Stimulated activated CD4-positive, alpha-beta T cell treated with anti-CD3 and anti-CD28 coated beads, Interleukin-4, amount 100 ng/mL, for 1 hour (primary cell): ENCODE data around the gene COL1A2.

Source experiments
- DNase-seq: peaks from one replicate; pipeline ENCODE4 v3.0.0-alpha.2; 2020

Gene COL1A2

DNA sequence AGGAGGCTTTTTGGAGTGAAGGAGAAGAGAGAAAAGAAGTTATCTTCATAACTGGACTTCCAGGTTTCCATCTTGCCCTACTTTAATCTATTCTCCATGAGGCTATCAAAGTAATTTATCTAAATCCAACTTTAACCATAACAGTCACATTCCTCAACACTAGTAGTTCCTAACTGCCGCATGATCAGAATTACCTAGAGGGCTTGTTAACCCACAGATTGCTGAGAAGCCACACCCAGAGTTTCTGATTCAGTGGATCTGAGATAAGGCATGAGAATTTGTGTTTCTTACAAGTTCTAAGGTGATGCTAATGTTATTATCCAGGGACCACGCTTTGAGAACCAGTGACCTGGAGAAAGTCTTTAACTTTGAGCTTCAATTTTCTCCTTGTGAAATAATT, 8.3 kb upstream of the COL1A2 start:
- DNase-seq: no peak

- DNase-seq: no peak
Measured at GRCh38 chr7:94388540-94388939, 6.2 kb upstream of the COL1A2 start.

DNA sequence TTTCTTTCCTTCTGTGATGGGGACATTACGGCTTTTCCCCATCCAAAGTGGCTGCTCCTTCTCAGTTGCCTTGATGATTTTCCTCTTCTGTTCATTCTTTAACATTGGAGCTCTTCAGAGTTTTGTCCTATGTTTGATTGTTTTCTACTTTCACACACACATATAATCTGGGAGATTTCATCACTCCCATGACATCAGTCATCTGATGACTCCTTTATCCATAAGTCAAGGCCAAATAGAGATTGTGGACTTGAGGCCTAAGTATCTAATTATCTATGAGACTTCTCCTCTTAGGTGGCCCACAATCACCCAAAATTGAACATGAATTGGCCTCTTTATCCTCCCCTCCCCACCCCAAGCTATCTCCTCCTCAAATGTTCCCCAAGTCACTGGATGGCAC, 5.3 kb upstream of the COL1A2 start:
- no peak for DNase-seq

- no peak for DNase-seq
Measured at GRCh38 chr7:94391726-94392392, 2.8 kb upstream of the COL1A2 start.

- DNase-seq: no peak
Measured at GRCh38 chr7:94392393-94392786, 2.3 kb upstream of the COL1A2 start.

GRCh38 chr7:94393246-94394108, 1.2 kb upstream of the COL1A2 start:
- DNase-seq: no peak

DNA sequence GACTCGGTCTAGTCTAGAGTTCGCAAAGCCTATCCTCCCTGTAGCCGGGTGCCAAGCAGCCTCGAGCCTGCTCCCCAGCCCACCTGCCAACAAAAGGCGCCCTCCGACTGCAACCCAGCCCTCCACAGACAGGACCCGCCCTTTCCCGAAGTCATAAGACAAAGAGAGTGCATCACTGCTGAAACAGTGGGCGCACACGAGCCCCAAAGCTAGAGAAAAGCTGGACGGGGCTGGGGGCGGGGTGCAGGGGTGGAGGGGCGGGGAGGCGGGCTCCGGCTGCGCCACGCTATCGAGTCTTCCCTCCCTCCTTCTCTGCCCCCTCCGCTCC, 622 bp upstream of the COL1A2 start:
- DNase-seq: no peak

DNA sequence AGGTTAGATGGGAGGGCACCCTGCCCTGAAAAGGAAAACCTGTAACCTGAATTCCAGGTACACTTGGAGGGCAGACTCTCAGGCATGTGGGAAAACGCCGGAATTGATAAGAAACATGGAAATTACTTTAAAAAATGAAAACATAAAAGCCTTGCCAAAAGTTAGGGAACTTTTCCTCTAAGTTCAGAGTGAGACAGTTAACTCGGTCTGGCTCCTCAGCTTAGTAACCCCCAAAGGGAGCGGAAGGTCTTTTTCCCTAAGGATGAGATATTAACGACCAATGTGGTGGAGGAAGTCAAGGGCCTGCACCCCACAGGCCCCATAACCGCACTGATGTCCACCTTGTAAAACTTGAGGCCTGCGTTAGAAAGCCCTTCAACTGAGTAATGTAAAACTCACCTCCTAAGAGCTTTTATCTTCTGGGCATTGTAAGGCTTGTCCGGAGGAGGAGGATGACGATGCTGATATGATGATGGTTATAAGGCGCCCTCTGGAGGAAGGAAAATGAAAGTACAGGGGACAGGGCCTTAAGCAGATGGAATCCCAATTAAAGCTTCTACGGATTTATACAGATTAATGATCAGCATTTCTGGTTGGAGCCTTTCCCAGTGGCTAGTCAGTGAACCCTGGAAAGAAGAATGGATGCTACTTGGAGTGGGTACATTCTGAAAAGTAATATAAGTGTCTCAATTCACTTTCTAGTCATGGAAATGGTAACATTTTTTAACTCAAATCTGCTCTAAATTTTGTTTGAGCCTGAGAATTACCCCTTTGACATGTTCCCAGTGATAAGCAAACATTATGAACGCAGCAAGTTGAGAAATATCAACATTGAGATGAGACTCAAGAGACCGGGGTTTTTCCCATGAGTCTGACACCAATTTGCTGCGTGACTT, 694 bp downstream of the COL1A2 start:
- DNase-seq: no peak

DNA sequence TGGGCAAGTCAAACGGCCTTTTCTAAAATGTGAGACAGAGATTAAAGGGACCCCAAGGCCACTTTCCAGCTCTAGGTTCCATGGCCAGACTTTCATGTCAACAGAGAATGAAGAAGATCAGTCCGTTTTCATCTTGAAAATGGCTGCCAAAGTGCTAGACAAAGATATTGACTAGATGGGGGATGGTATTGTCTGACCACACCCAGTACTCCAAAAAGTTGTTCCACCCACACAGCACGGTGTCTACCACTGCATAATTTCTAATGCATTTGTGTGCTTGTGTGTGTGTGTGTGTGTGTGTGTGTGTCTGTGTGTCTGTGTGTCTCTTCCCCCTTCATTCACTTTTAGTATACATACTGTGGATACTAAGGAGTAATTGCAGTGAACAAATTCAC, 1.3 kb downstream of the COL1A2 start:
- DNase-seq: no peak

DNA sequence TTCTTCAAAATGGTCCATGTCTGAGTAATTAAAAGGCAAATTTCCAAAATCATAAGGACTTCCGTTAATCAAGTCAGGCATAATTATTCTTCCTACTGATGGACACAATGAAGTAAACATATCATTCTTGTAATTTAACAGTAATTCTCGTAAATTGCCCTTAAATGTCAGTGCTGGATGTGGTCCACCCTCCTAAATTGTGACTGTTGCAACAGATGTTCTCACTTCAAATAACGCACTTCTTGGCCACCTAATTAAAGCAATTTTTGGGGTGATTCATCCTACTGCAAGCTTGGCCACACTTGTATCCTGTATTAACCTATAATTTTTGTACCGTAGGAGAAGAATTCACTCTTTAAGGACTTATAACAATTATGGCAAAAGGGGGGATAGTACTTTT, 1.9 kb downstream of the COL1A2 start:
- DNase-seq: no peak

DNA sequence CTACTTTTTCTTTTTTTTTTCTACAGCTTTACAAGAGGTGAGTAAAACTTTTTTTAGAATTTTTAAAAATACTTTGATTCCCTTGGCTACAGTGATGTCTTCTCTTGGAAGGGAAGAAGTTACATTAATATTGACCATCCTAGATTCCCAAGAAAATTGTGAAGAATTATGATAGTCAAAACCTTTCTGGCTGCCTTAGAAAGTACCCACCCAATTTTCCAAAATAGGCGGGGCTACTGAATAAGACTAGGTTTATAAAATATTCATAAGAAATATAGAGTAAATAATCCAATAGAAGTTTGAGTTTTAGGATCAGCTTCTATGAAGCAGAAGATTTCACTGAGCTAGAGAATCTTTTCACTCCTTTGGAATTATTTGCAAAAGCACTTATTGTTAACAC, 3.0 kb downstream of the COL1A2 start:
- DNase-seq: no peak

DNA sequence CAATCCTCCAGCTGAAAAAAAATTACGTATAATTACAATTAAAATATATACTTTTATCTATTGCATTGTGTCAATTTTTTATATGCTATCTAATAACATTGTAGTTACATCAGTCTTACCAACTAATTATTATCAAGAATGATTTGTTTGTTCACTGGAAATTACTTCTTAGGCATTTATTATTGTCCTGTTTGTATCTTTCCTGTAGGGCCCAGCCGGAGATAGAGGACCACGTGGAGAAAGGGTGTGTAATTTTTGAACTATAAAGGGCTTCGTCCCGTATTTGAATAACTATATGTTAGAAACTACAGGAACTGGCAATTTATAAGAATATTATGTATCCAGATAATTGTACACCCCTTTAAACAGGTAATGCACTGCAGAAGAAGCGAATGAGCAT, 4.1 kb downstream of the COL1A2 start:
- DNase-seq: no peak

GRCh38 chr7:94400022-94400421, 5.3 kb downstream of the COL1A2 start:
- no peak for DNase-seq

DNA sequence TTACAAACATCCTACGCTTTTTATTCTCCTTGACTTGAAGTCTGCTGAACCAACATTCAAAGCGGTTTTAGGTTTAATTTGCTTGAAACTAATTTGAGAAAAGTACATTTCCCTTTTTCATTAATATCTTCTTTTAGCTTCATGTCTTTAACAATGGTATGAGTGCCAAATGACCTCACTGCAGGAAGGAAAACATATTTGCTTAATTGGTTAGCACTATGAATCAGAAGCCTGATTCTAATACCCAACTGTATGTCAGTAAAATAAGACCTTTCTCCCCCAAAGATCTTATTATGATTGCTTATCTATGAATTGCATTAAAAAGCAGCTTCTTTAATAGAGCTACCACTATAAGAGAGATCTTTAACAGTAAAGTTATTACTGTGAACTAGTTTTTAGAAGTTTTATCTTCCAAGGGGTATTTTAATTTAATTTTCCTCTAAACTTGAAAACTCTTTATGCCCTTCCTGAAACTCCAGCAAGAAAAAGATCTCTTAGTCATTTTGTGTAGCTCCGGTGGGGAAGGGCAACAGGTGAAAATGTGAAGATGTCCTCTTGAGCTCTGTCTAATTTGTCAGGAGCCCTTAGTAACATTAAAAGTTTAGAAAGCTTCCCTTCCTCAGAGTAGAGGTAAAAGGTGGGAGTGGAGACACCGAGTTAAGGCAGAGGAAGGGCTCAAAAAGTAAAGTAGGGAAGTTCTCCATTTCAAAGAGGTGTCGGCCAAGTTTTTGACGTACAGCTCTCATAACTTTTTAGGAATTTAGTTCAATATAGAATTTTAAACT, 6.1 kb downstream of the COL1A2 start:
- no peak for DNase-seq

- no peak for DNase-seq
Measured at GRCh38 chr7:94401428-94401814, 6.7 kb downstream of the COL1A2 start.

DNA sequence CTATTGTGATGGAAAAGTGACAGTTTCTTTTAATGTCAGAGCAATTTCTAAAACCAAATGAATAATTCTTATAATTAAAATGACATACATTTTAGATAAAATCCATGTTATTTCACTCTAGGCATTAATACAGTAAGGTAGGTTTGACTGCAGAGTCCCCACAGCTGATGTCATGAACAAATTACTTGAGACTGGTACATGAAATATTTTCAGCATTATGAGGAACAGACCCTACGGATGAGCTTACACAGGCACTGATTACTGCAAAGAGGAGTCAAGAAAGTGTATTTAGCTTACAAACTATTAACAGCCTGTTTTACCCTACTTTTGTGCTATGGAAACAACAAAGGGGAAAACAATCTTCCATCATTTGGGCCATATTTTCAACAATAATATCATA, 8.9 kb downstream of the COL1A2 start:
- no peak for DNase-seq

DNA sequence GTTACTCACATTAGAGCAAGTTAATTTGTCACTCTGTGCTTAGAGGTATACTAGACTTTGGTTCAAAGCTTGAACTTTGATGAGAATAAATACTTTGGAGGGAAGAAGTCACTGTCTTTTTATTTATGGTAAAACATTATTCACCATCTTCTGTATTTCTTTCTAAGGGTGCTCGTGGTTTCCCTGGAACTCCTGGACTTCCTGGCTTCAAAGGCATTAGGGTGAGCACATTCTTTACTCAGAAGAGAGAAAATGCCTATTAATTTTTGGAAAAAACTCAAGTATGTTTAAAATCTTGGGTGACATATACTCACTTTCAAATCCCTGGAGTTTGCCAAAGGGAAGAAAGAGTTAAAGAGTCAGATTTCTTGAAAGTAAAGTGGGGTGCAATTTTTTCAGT, 10.8 kb downstream of the COL1A2 start:
- DNase-seq: no peak

DNA sequence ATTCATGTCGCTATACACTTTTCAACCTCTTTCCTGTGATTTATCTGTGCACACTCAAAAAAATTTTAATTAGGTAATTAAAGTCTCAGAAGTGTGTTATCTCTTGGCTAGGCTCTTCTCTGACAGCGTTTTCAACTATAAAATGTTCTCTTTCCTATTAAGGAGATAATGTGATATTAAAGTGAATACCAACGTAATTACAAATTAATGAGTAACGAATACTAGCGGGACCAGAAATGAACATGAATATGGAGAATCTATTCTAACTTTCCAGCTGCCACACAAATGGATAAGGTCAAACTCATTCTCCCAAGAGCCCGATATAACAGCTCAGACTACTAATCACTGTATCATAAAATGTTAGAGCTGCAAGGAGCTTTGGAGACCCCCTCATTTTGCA, 12.0 kb downstream of the COL1A2 start:
- no peak for DNase-seq

DNA sequence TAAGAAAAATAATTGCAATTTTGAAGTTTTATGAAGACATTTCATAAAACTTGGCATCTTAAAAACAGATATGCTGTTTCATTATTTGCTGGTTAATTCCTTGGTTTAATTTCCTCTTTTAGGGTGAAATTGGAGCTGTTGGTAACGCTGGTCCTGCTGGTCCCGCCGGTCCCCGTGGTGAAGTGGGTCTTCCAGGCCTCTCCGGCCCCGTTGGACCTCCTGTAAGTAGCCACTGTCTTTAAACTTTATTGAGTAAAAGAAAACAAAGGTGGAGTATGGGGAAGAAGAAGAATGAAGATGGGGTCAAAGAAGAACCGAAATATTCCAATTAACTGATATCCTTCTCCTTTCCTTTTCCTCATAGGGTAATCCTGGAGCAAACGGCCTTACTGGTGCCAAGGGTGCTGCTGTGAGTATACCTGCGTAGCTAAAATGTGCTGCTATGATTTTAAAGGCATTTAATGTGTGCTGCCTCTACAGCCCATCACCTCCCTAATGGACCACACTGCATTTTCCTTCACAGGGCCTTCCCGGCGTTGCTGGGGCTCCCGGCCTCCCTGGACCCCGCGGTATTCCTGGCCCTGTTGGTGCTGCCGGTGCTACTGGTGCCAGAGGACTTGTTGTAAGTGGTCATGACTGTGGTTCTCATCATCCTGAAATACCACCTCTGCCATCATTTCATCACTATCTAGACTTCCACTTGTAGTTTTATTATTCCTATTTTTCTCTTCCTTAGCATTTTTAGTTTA, 14.7 kb downstream of the COL1A2 start:
- no peak for DNase-seq

GRCh38 chr7:94410413-94411187, 15.9 kb downstream of the COL1A2 start:
- DNase-seq: no peak

GRCh38 chr7:94411188-94411466, 16.4 kb downstream of the COL1A2 start:
- no peak for DNase-seq
